Measurements from ENCODE around the gene PLD1.

DNA sequence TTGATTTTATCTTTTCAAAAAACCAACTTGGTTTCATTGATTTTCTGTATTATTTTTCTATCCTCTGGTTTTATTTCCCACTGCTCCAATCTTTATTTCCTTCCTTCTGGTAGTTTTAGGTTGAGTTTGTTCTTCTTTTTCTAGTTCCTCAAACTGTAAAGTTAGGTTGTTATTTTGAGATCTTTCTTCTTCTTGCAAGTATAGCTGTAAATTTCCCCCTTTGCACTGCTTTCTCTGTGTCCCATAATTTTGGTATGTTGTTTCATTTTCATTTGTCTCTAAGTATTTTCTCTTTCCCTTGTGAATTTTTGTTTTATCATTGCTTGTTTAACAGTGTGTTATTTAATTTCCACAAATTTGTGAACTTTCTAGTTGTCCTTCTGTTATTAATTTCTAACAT lies 120.0 kb downstream of the PLD1 start:
- no peak for TF ChIP-seq EZH2 (IDR thresholded peaks at IDR 0.05; ENCODE audit: low read depth)
- TF ChIP-seq, protein P1, sequence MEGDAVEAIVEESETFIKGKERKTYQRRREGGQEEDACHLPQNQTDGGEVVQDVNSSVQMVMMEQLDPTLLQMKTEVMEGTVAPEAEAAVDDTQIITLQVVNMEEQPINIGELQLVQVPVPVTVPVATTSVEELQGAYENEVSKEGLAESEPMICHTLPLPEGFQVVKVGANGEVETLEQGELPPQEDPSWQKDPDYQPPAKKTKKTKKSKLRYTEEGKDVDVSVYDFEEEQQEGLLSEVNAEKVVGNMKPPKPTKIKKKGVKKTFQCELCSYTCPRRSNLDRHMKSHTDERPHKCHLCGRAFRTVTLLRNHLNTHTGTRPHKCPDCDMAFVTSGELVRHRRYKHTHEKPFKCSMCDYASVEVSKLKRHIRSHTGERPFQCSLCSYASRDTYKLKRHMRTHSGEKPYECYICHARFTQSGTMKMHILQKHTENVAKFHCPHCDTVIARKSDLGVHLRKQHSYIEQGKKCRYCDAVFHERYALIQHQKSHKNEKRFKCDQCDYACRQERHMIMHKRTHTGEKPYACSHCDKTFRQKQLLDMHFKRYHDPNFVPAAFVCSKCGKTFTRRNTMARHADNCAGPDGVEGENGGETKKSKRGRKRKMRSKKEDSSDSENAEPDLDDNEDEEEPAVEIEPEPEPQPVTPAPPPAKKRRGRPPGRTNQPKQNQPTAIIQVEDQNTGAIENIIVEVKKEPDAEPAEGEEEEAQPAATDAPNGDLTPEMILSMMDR (conservative IDR thresholded peaks at IDR 0.05): no peak

Measured in PC-9 (cell line).